Astrocyte (in vitro differentiated cells and primary cell): ENCODE data around the gene SGMS2.

Experiments used
- CTCF ChIP-seq: IDR thresholded peaks from 2 replicates; pipeline ENCODE4 v1.5.1; 2011; ENCODE audit warnings: low read depth, mild to moderate bottlenecking, inconsistent platforms, low read length, moderate library complexity; ENCODE audit not compliant: insufficient read depth
- EZH2 ChIP-seq: IDR thresholded peaks from 2 replicates; pipeline ENCODE4 v1.6.1; 2012; ENCODE audit warnings: mild to moderate bottlenecking, low read length, inconsistent platforms; ENCODE audit not compliant: insufficient read depth

- TF ChIP-seq CTCF (no peak), EZH2 (no peak)
Observed at GRCh38 chr4:107939307-107939706, 114.6 kb downstream of the SGMS2 start.
